Skeletal muscle satellite cell (primary cell): ENCODE data around the gene DOCK6.

Experiments
- H3K27me3 ChIP-seq: 2 replicates; pipeline ENCODE4 v1.7.0; 2013; ENCODE audit warnings: low read length; ENCODE audit not compliant: control insufficient read depth, insufficient read depth
- H3K36me3 ChIP-seq: 2 replicates; pipeline ENCODE4 v1.7.0; 2013; ENCODE audit warnings: mild to moderate bottlenecking, control low read depth, low read length; ENCODE audit not compliant: insufficient read depth
- H3K4me1 ChIP-seq: 2 replicates; pipeline ENCODE4 v1.7.0; 2013; ENCODE audit warnings: low read length; ENCODE audit not compliant: control insufficient read depth, insufficient read depth
- H3K4me2 ChIP-seq: 2 replicates; pipeline ENCODE4 v1.7.0; 2013; ENCODE audit warnings: mild to moderate bottlenecking, low read length
- H3K4me3 ChIP-seq: 2 replicates; pipeline ENCODE4 v1.7.0; 2013; ENCODE audit warnings: low read length
- H3K9ac ChIP-seq: 2 replicates; pipeline ENCODE4 v1.7.0; 2013; ENCODE audit warnings: mild to moderate bottlenecking, low read depth, low read length, moderate library complexity
- H3K9me3 ChIP-seq: replicated peaks from 2 replicates; pipeline ENCODE4 v1.7.0; 2013; ENCODE audit warnings: mild to moderate bottlenecking, control low read depth, low read length

Gene DOCK6

DNA sequence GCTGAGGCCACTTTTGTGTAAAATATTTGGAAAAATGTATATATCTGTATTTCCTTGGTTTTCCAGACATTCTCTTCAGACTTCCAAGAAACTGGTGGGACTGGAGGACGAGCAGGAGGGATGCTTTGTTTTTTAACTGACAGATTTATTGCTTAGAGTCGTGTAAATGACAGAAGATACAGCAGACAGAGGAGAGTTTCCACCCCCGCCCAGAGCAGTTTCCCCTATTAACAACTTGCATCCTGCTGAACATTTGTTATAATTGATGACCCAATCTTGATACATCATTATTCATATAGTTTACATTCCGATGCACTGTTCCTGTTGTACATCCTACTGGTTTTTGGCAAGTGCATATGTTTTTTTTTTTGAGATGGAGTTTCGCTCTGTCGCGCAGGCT, 7.1 kb upstream of the DOCK6 start:
- H3K4me1 ChIP-seq: peaks cover 29% of the 10 kb centered on the region
- peak overlapping the region; percentile 39 for H3K4me2 ChIP-seq
- no peak overlapping the region for H3K4me3 ChIP-seq
- no peaks in the 10 kb centered on the region for H3K36me3 ChIP-seq
- no peaks in the 10 kb centered on the region for H3K27me3 ChIP-seq
- no peaks in the 10 kb centered on the region for H3K9me3 ChIP-seq
- peak overlapping the region; percentile 55 for H3K9ac ChIP-seq

- H3K4me3 ChIP-seq: no peak overlapping the region
- H3K9ac ChIP-seq: peak overlapping the region; percentile 55
- no peaks in the 10 kb centered on the region for H3K9me3 ChIP-seq
- H3K36me3 ChIP-seq: no peaks in the 10 kb centered on the region
- peaks cover 30% of the 10 kb centered on the region for H3K4me1 ChIP-seq
- no peaks in the 10 kb centered on the region for H3K27me3 ChIP-seq
- peak overlapping the region; percentile 39 for H3K4me2 ChIP-seq
Measured at GRCh38 chr19:11268783-11269267, 6.5 kb upstream of the DOCK6 start.

DNA sequence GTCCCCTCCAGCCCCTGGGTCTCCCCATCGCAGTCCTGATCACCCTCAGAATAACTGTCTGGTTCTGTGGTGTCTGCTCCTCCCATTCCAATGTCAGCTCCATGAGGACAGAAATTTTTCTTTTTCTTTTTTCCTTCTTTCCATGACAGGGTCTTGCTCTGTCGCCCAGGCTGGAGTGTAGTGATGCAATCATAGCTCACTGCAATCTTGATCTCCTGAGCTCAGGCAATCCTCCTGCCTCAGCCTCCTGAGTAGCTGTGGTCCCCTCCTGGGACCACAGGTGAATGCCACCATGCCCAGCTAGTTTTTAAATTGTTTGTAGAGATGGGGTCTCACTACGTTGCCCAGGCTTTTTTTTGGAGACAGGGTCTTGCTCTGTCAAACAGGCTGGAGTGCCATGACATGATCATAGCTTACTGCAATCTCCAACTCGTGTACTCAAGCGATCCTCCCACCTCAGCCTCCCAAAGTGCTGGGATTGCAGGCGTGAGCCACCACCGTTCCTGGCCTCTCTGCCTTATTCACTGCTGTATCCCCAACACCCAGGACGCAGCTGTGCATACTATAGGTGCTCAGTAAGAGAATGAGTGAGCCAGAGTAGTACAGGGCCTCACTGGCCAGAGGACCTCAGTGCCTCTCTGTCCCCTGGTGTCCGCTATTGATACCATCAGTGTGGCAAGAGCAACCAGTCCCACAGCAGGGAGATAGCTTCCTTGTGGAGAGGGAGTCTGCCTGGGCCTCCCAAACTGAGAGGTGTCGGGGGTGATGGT, 5.2 kb upstream of the DOCK6 start:
- H3K27me3 ChIP-seq: no peaks in the 10 kb centered on the region
- peaks cover 33% of the 10 kb centered on the region for H3K4me1 ChIP-seq
- no peaks in the 10 kb centered on the region for H3K36me3 ChIP-seq
- no peak overlapping the region for H3K4me2 ChIP-seq
- H3K9ac ChIP-seq: no peak overlapping the region
- no peaks in the 10 kb centered on the region for H3K9me3 ChIP-seq
- no peak overlapping the region for H3K4me3 ChIP-seq

DNA sequence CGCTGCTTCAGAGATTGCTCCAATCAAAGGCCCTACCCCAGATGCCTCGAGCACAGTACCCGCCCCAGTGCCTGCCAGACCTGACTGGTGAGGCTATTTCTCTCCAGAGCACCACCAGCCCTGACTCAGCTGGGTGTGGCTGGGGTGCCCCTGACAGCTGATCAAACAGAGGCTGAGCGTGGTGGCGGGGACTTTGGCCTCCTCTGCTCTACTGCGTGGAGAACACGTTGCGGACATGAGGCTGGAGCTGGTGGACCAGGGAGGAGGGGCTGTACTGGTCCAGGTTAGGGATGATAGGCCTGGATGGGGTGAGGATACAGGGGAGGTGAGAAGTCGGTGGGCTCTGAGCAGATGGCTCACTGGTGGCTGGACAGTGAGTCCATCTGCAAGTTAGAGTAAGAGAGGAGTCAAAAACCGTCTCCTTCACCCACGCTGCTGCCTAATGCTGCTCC, 3.5 kb upstream of the DOCK6 start:
- Histone ChIP-seq H3K27me3 (no peaks in the 10 kb centered on the region), H3K36me3 (no peaks in the 10 kb centered on the region), H3K9ac (no peak overlapping the region), H3K4me1 (peaks cover 33% of the 10 kb centered on the region), H3K9me3 (no peaks in the 10 kb centered on the region), H3K4me2 (no peak overlapping the region), H3K4me3 (no peak overlapping the region)

DNA sequence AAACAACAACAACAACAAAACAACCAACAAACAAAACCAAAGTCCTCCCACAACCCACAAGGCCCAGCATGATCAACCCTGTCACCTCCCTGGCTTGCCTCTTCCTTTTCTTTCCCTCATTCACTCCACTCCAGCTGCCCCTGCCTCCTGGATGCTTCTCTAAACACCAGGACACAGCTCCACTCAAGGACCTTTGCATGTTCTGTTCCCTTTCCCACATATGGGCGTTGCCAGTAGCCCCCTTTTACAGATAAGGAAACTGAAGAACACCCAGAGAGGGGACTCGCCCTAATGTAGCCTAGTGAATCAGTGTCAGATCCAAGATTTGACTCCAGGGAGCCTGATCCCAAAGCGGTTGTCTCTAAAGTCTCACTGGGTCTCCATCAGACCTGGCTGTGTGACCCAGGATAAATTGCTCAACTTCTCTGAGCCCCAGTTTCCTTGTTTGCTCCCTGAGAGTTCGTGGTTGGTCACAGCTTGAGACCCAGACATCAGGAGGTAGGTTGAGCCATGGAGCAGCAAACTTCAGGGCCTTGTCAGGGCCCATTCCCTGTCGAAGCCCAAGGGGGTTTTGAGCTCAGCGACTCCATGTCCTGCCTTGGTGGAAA, 3.0 kb upstream of the DOCK6 start:
- H3K4me3 ChIP-seq: no peak overlapping the region
- H3K9me3 ChIP-seq: no peaks in the 10 kb centered on the region
- no peaks in the 10 kb centered on the region for H3K36me3 ChIP-seq
- peaks cover 33% of the 10 kb centered on the region for H3K4me1 ChIP-seq
- H3K27me3 ChIP-seq: no peaks in the 10 kb centered on the region
- H3K4me2 ChIP-seq: no peak overlapping the region
- H3K9ac ChIP-seq: no peak overlapping the region

DNA sequence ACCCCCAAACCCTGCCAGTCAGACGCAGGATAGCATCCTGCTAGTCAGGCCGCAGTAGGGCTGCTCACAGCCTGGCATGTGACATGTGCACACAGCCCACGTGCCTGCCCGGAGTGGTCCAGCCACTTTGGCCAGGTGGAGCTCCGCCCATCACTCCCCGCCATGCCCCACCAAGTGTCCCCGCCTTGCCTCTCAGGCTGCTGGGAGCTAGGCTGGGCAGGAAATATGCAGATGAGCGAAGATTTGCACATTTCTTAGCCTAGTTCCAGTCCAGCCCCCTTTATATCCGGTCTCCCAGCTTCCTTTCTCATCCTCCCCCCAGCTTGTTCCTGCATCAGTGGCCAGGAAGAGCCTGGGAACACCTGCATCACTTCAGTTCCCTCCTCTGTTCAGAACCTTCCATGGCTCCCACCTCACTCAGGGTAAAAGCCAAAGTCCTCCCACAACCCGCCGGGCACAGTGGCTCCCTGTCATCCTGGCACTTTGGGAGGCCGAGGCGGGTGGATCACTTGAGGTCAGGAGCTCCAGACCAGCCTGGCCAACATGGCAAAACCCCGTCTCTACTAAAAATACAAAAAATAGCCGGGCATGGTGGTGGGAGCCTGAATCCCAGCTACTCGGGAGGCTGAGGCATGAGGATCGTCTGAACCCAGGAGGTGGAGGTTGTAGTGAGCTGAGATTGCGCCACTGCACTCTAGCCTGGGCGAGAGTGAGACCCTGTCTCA, 2.3 kb upstream of the DOCK6 start:
- Histone ChIP-seq H3K4me1 (peaks cover 32% of the 10 kb centered on the region), H3K9ac (no peak overlapping the region), H3K9me3 (no peaks in the 10 kb centered on the region)

GRCh38 chr19:11263726-11264125, 1.4 kb upstream of the DOCK6 start:
- H3K4me1 ChIP-seq: peaks cover 23% of the 10 kb centered on the region
- H3K9ac ChIP-seq: no peak overlapping the region
- no peaks in the 10 kb centered on the region for H3K36me3 ChIP-seq
- H3K27me3 ChIP-seq: no peaks in the 10 kb centered on the region
- H3K4me3 ChIP-seq: no peak overlapping the region
- H3K4me2 ChIP-seq: no peak overlapping the region
- no peaks in the 10 kb centered on the region for H3K9me3 ChIP-seq

More for the DNA sequence above, 2.3 kb upstream of the DOCK6 start:
- H3K27me3 ChIP-seq: no peaks in the 10 kb centered on the region
- no peaks in the 10 kb centered on the region for H3K36me3 ChIP-seq
- no peak overlapping the region for H3K4me3 ChIP-seq
- no peak overlapping the region for H3K4me2 ChIP-seq

DNA sequence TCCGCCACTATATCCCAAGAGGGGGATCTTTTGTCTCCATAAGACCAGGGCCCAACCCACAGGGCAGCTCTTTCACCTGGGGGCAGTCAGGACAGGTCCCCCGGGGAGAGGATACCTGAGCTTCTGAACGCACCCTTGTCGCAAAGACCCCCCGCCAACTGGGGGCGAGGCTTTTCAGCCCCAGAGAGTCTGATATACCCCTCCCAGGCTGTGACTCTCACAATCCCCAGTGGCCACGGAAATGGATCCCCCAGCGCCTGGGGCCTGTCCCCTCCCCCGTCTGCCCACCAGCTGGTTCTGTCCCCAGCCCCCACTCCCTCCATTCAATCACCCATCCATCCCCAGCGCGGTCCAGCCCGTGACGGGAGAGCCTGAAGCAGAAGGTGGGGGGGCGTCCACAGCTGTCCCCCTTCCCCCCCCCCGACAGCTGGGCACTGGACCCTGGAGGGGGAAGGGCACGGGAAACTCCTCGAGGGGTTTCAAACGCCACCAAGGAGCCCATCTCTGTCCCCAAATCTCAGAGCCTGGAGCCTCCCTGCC, 823 bp downstream of the DOCK6 start:
- H3K4me2 ChIP-seq: peak overlapping the region; percentile 98
- peak overlapping the region; percentile 86 for H3K4me3 ChIP-seq
- no peaks in the 10 kb centered on the region for H3K36me3 ChIP-seq
- peak overlapping the region; percentile 85 for H3K9ac ChIP-seq
- no peaks in the 10 kb centered on the region for H3K9me3 ChIP-seq
- H3K4me1 ChIP-seq: peaks cover 21% of the 10 kb centered on the region
- no peaks in the 10 kb centered on the region for H3K27me3 ChIP-seq

DNA sequence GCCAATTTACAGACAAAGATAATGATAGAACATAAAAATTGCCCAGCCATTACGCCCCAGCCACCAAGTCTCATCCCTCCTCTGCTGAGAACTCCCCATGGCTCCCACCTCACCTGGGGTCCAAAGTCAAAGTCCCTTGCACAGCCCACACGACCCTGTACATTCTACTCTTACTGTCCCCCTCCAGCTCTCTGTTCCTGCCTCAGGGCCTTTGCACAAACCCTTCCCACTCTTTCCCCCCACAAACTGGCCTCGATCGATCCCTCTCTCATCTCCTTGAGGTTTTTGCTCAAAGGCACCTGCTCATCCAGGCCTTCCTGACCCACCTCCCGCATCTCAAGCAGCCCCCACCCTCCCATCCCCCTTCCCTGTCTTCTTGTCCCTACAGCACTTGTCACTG, 1.3 kb downstream of the DOCK6 start:
- Histone ChIP-seq H3K27me3 (no peaks in the 10 kb centered on the region), H3K9me3 (no peaks in the 10 kb centered on the region), H3K9ac (peak overlapping the region; percentile 85), H3K4me2 (peak overlapping the region; percentile 98), H3K4me3 (peak overlapping the region; percentile 86), H3K4me1 (peaks cover 19% of the 10 kb centered on the region), H3K36me3 (no peaks in the 10 kb centered on the region)

- H3K4me2 ChIP-seq: no peak overlapping the region
- H3K9me3 ChIP-seq: no peaks in the 10 kb centered on the region
- no peaks in the 10 kb centered on the region for H3K27me3 ChIP-seq
- H3K4me1 ChIP-seq: peaks cover 3% of the 10 kb centered on the region
- H3K4me3 ChIP-seq: no peak overlapping the region
- no peak overlapping the region for H3K9ac ChIP-seq
- H3K36me3 ChIP-seq: no peaks in the 10 kb centered on the region
Measured at GRCh38 chr19:11257846-11258380, 4.4 kb downstream of the DOCK6 start.

- H3K36me3 ChIP-seq: peaks cover 13% of the 10 kb centered on the region
- no peak overlapping the region for H3K9ac ChIP-seq
- no peaks in the 10 kb centered on the region for H3K27me3 ChIP-seq
- H3K4me3 ChIP-seq: no peak overlapping the region
- H3K9me3 ChIP-seq: no peaks in the 10 kb centered on the region
- no peak overlapping the region for H3K4me2 ChIP-seq
- H3K4me1 ChIP-seq: no peaks in the 10 kb centered on the region
Measured at GRCh38 chr19:11256189-11256588, 6.1 kb downstream of the DOCK6 start.
